Bronchial epithelial cell (primary cell): Measurements from ENCODE around the gene ICAM1. TPM values are rescaled to one million over a fixed set of nuclear protein-coding genes. Genes with fewer than 3 reads are reported as not detected.

ENCODE experiments used
- total RNA-seq: library from RNA; depleted of rRNA; stranded (reverse); fragments of >200 nt; gene quantifications from 2 replicates; pipeline ENCODE4 v1.2.1, GENCODE V29; 2014

Gene ICAM1
- total RNA-seq, 1 donor from 2014 or later = 0.79 TPM

Other genes starting within 250 kb of the ICAM1 start
- 5.0 and 5.5 TPM in 2 replicates for gene SHFL, start 184.8 kb upstream of the ICAM1 start, total RNA-seq
- under 0.01 TPM in 1 of 2 replicates, not detected in the other for gene ANGPTL6, start 168.4 kb upstream of the ICAM1 start, total RNA-seq
- 41.5 and 45.3 TPM in 2 replicates for gene PPAN, start 164.8 kb upstream of the ICAM1 start, total RNA-seq
- gene P2RY11, start 159.4 kb upstream of the ICAM1 start, total RNA-seq = 1.1 and 3.7 TPM in 2 replicates
- gene EIF3G, start 151.2 kb upstream of the ICAM1 start, total RNA-seq = 198 and 291 TPM in 2 replicates
- 11.1 and 12.4 TPM in 2 replicates for gene DNMT1, start 76.2 kb upstream of the ICAM1 start, total RNA-seq
- gene S1PR2, start 39.8 kb upstream of the ICAM1 start, total RNA-seq = 1.3 and 1.9 TPM in 2 replicates
- gene MRPL4, start 18.9 kb upstream of the ICAM1 start, total RNA-seq = 17.1 and 19.2 TPM in 2 replicates
- 4.0 and 10.8 TPM in 2 replicates for gene ICAM4, start 15.8 kb downstream of the ICAM1 start, total RNA-seq
- gene ICAM5, start 18.8 kb downstream of the ICAM1 start, total RNA-seq = 3.7 and 3.9 TPM in 2 replicates
- 0.26 and 0.53 TPM in 2 replicates for gene ZGLP1, start 38.7 kb downstream of the ICAM1 start, total RNA-seq
- gene FDX2, start 44.9 kb downstream of the ICAM1 start, total RNA-seq = 21.8 and 24.2 TPM in 2 replicates
- gene RAVER1, start 62.4 kb downstream of the ICAM1 start, total RNA-seq = 2.3 and 4.2 TPM in 2 replicates
- 5.0 and 5.5 TPM in 2 replicates for gene ICAM3, start 68.5 kb downstream of the ICAM1 start, total RNA-seq
- gene TYK2, start 109.5 kb downstream of the ICAM1 start, total RNA-seq = 36.1 and 45.8 TPM in 2 replicates
- 195 TPM in 2 replicates for gene CDC37, start 132.4 kb downstream of the ICAM1 start, total RNA-seq
- gene PDE4A, start 149.4 kb downstream of the ICAM1 start, total RNA-seq = 0.13 and 0.26 TPM in 2 replicates
- 59.5 and 62.9 TPM in 2 replicates for gene KEAP1, start 232.2 kb downstream of the ICAM1 start, total RNA-seq
- gene S1PR5, start 246.3 kb downstream of the ICAM1 start, total RNA-seq = 6.6 and 7.8 TPM in 2 replicates